Thyroid gland (tissue), 4 donors: ENCODE results near the gene ZDHHC22.

Experiments used
- CTCF ChIP-seq, 6 experiments: fragments of 200-600 bp in 3 of 6; fragments of 450-650 bp in 3 of 6; sonication (generic) in 3 of 6; IDR thresholded peaks; one replicate each; pipeline ENCODE4 v1.5.1; 2016 to 2019; ENCODE audit warnings: antibody characterized with exemption in 6 of 6, mild to moderate bottlenecking in 2 of 6, inconsistent platforms in 1 of 6, moderate library complexity in 1 of 6
- POLR2A ChIP-seq, 2 donors: fragments of 450-650 bp; IDR thresholded peaks; one replicate each; pipeline ENCODE4 v1.6.1; 2017; ENCODE audit warnings: antibody characterized with exemption in 2 of 2, mild to moderate bottlenecking in 2 of 2, moderate library complexity in 1 of 2

DNA sequence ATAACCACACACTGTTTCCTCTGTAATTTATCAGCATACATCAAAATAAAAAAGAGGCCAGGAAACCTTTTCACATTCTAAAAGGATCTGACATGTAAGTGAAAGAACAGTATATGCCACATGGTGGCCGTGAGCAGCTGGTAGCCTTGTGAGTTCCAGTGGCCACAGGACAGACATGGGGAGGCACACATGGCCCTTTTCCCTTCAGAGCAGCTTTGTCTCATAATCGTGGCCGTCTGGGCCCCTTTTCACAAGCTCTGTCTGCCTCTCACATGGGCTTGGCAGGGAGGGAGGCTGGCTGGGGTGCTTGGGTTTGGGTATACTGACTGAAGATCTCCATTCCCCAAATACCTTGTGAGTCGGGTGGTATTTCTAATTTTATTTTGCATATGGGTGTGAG lies 1.5 kb upstream of the ZDHHC22 start:
- TF ChIP-seq CTCF (IDR thresholded peaks at IDR 0.05) = no peak
- no peak for TF ChIP-seq POLR2A (IDR thresholded peaks at IDR 0.05)
